ENCODE results near the gene CORO6.

Gene CORO6

GRCh38 chr17:29591146-29591736 lies 31.5 kb downstream of the CORO6 start:
- TF ChIP-seq CTCF (IDR thresholded peaks at IDR 0.05): no peak

- no peak for TF ChIP-seq CTCF (IDR thresholded peaks at IDR 0.05)
These were observed 32.1 kb downstream of the CORO6 start for GRCh38 chr17:29590411-29591145.

DNA sequence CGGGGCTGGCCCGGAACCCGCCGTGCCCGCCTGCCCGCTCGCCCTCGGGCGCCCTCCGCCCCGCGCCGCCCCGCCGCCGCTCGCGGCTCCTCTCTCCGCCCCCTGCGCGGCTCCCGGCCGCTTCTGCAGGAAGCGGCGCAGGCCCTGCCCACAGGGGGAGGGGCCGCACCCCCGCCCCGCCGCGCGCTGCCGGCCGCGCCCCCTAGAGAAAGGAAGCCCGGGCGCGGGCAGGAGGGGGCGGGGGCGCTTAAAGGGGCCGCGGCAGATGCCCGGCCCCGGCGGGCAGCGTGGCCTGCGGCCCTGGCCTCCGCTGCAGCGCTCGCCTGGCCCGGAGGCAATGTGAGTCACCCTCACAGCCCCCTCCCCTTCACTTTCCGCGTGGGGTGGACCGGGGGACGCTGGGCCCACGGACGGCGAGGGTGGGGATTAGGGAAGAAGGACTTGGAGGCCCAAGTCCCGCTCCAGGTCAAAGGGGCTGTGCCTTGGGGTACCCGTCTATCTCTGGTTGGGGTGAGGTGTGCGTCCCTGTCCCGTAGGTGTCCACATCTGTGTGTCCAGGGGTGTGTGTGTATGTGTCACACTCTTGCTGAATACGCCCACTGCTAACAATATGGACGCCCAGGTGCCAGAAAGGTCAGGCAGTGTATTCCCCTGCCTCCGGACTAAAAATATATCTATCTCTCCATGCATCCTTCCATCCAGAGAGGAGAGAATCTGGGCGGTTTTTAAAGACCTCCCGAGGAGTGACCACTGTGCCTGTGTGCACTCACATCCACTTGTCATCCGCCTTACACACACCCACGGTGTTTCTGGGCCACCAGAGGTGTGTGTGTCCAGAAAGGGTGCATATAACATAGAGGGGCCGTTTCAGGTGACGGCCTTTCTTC lies 32.9 kb downstream of the CORO6 start, which contains the start of gene GIT1:
GIT1 (minus strand) TSS at position 125 of the 887 bp plus-strand sequence. CDS start 270 bp downstream, outside the sequence.
- TF ChIP-seq CTCF (IDR thresholded peaks at IDR 0.05): no peak

- TF ChIP-seq CTCF (IDR thresholded peaks at IDR 0.05): no peak
These were observed 33.9 kb downstream of the CORO6 start for GRCh38 chr17:29588562-29589411.

DNA sequence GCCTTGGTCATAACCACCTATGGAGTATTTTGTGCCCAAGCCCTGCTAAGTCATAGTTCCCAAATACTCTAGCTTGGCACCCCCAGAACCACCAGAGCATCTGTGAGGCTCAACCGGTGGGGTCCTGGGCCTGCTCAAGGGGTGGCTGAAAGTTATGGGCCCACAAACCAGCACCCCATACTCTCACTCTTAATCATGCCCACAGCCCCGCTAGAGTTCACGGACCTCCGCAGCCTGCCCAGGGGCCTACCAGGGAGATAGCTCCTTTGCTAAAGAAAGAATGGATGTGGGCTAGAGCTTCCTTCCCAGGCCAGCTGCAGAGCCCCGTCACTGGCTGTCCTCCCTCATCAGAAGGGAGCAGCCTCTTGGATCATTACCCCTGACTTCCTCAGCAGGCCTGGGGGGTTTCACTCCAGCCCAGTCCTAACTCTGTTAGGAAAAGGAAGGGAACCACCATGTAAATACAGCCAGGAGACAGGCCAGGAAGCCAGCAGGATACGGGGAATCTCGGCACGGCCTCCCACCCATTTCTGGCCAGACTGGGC lies 34.6 kb downstream of the CORO6 start:
- no peak for TF ChIP-seq CTCF (IDR thresholded peaks at IDR 0.05)

- TF ChIP-seq CTCF (IDR thresholded peaks at IDR 0.05): no peak
These were observed 35.1 kb downstream of the CORO6 start for GRCh38 chr17:29587591-29587990.
